K562 (cell line): Measurements from ENCODE around the gene HTR3C. TPM values are rescaled to one million over a fixed set of nuclear protein-coding genes. Genes with fewer than 3 reads are reported as not detected.

Experiments used
- ATAC-seq: fragments of 200-7000 bp; cut with Tn5 transposase; 3 replicates; pipeline ENCODE4 v1.9.1; 2020; ENCODE audit warnings: moderate library complexity
- BruUV-seq: library from RNA; stranded (reverse); fragments of 400-500 nt; replicated peaks from 2 replicates; lab custom pipeline; 2021; lab: Mats Ljungman, UMichigan
- CTCF ChIA-PET: fragments of 300-600 bp; formaldehyde crosslinking; extraction: SDS; loops from one replicate; lab custom pipeline; 2021; ENCODE audit warnings: low intra/inter-chr PET ratio; lab: Yijun Ruan, JAX
- POLR2A ChIA-PET: fragments of 300-600, 350-650 bp; sonication (Branson Sonifier 250); formaldehyde crosslinking; extraction: SDS; loops from one replicate; lab custom pipeline; 2021; ENCODE audit warnings: antibody characterized with exemption, inconsistent platforms; lab: Yijun Ruan, JAX
- DNase-seq, 4 experiments: peaks; one replicate each; pipeline versions ENCODE4 v3.0.0 to v3.0.0-alpha.2; 2011 to 2018; ENCODE audit warnings: low spot score in 3 of 4, mixed read lengths in 3 of 4; ENCODE audit errors: extremely low read depth in 1 of 4
- FAIRE-seq: peaks from 2 replicates; lab custom pipeline; 2011; peaks lifted over from hg19 to GRCh38; lab: Jason Lieb, UNC
- H2AFZ ChIP-seq: 2 replicates; pipeline ENCODE4 v1.6.0; 2011; ENCODE audit warnings: low read depth, low read length, control low read depth, inconsistent platforms
- H3K27ac ChIP-seq: fragments of 200-600 bp; 3 replicates; pipeline ENCODE4 v1.8.0; 2011; ENCODE audit warnings: low read depth, mild to moderate bottlenecking, control low read depth, inconsistent platforms, low read length, moderate library complexity, mixed read lengths; ENCODE audit errors: extremely low read depth
- H3K27me3 ChIP-seq, 2 experiments: fragments of 300-600 bp in 1 of 2; 2 replicates in 1 of 2; 3 replicates in 1 of 2; pipeline versions ENCODE4 v1.6.0 to v1.8.0; 2011; ENCODE audit warnings: inconsistent platforms in 2 of 2, low read length in 2 of 2, mild to moderate bottlenecking in 1 of 2, mixed read lengths in 1 of 2, moderate library complexity in 1 of 2; ENCODE audit not compliant: control insufficient read depth in 2 of 2, insufficient read depth in 2 of 2
- H3K36me3 ChIP-seq: fragments of 300-600 bp; 3 replicates; pipeline ENCODE4 v1.8.0; 2011; ENCODE audit warnings: mild to moderate bottlenecking, low read length, inconsistent platforms; ENCODE audit not compliant: control insufficient read depth, insufficient read depth
- H3K4me1 ChIP-seq, 2 experiments: fragments of 200-600 bp in 1 of 2; replicated peaks in 1 of 2; 2 replicates in 1 of 2; 3 replicates in 1 of 2; pipeline versions ENCODE4 v1.5.1 to v1.8.0; 2011; ENCODE audit warnings: inconsistent platforms in 2 of 2, low read length in 2 of 2, mild to moderate bottlenecking in 1 of 2, mixed read lengths in 1 of 2, moderate library complexity in 1 of 2; ENCODE audit not compliant: control insufficient read depth in 2 of 2, insufficient read depth in 2 of 2
- H3K4me2 ChIP-seq: 2 replicates; pipeline ENCODE4 v1.6.1; 2011; ENCODE audit warnings: low read length, control low read depth, inconsistent platforms, mixed read lengths; ENCODE audit not compliant: insufficient read depth
- H3K4me3 ChIP-seq: fragments of 200-600 bp; sonication (generic), shearing (Covaris generic); 2 replicates; pipeline ENCODE4 v1.5.1; 2016; ENCODE audit warnings: control low read depth, inconsistent platforms
- H3K79me2 ChIP-seq: fragments of 200-600 bp; 3 replicates; pipeline ENCODE4 v1.8.0; 2011; ENCODE audit warnings: low read length, inconsistent platforms; ENCODE audit not compliant: control insufficient read depth, insufficient read depth
- H3K9ac ChIP-seq, 2 experiments: 2 replicates each; pipeline versions ENCODE4 v1.6.0 to v1.6.1; 2011; ENCODE audit warnings: low read depth in 2 of 2, low read length in 2 of 2, control low read depth in 1 of 2, inconsistent platforms in 1 of 2, mild to moderate bottlenecking in 1 of 2, mixed read lengths in 1 of 2; ENCODE audit not compliant: insufficient read depth in 1 of 2
- H3K9me1 ChIP-seq: one replicate; pipeline ENCODE4 v1.6.0; 2011; ENCODE audit warnings: inconsistent platforms, mild to moderate bottlenecking, low read length, moderate library complexity; ENCODE audit not compliant: control insufficient read depth, insufficient read depth
- H3K9me3 ChIP-seq: replicated peaks from 2 replicates; pipeline ENCODE4 v1.5.1; 2011; ENCODE audit warnings: low read depth, low read length, inconsistent platforms; ENCODE audit not compliant: control insufficient read depth, insufficient read depth
- H4K20me1 ChIP-seq: replicated peaks from 2 replicates; pipeline ENCODE4 v1.6.1; 2011; ENCODE audit warnings: low read length, inconsistent platforms, mixed read lengths; ENCODE audit not compliant: control insufficient read depth, insufficient read depth
- AFF1 ChIP-seq, 2 experiments: fragments of 450-650 bp; IDR thresholded peaks; 2 replicates each; pipeline ENCODE4 v1.6.1; 2018; ENCODE audit warnings: mild to moderate bottlenecking in 2 of 2, low read depth in 1 of 2; ENCODE audit not compliant: partially characterized antibody in 2 of 2
- ATF4 ChIP-seq: fragments of 450-650 bp; formaldehyde crosslinking; IDR thresholded peaks from 2 replicates; pipeline ENCODE4 v1.4.0; 2022; ENCODE audit warnings: mild to moderate bottlenecking, moderate library complexity
- BCL6 ChIP-seq: fragments of 250-450 bp; sonication (Bioruptor Pico); IDR thresholded peaks from 2 replicates; pipeline ENCODE4 v1.4.0; 2020
- HES1 ChIP-seq: fragments of 450-650 bp; IDR thresholded peaks from 2 replicates; pipeline ENCODE4 v1.6.1; 2016; ENCODE audit warnings: low read depth, mild to moderate bottlenecking, moderate library complexity
- LARP7 ChIP-seq: fragments of 450-650 bp; IDR thresholded peaks from 2 replicates; pipeline ENCODE4 v1.6.1; 2016
- NCOR1 ChIP-seq: fragments of 450-650 bp; IDR thresholded peaks from 2 replicates; pipeline ENCODE4 v1.6.1; 2016; ENCODE audit warnings: mild to moderate bottlenecking, moderate library complexity
- PPARD ChIP-seq: fragments of 250-450 bp; sonication (Bioruptor Pico); IDR thresholded peaks from 2 replicates; pipeline ENCODE4 v1.8.0; 2022; ENCODE audit warnings: inconsistent platforms, mild to moderate bottlenecking, moderate library complexity
- RBBP5 ChIP-seq: fragments of 200-600 bp; sonication (generic); IDR thresholded peaks from 2 replicates; pipeline ENCODE4 v1.6.1; 2012; ENCODE audit warnings: borderline replicate concordance, mild to moderate bottlenecking, low read length, control low read depth, inconsistent platforms; ENCODE audit not compliant: insufficient read depth, poor library complexity, severe bottlenecking
- RBM15 ChIP-seq: fragments of 200-400 bp; formaldehyde crosslinking; IDR thresholded peaks from 2 replicates; pipeline ENCODE4 v1.6.1; 2018; ENCODE audit warnings: mild to moderate bottlenecking, low read length, moderate library complexity; ENCODE audit not compliant: insufficient read depth
- RUNX1 ChIP-seq: sonication (generic); IDR thresholded peaks from 2 replicates; pipeline ENCODE4 v1.6.1; 2016; ENCODE audit warnings: antibody characterized with exemption, low read depth
- TCF15 ChIP-seq: fragments of 250-450 bp; sonication (Bioruptor Pico); IDR thresholded peaks from 2 replicates; pipeline ENCODE4 v1.8.0; 2022; ENCODE audit warnings: moderate library complexity, mild to moderate bottlenecking, inconsistent platforms
- ZFP91 ChIP-seq: sonication (generic); formaldehyde crosslinking; IDR thresholded peaks from 2 replicates; pipeline ENCODE4 v1.8.0; 2022; ENCODE audit warnings: mild to moderate bottlenecking, missing genetic modification reagents
- ZNF197 ChIP-seq: fragments of 200-800 bp; sonication (Bioruptor generic); IDR thresholded peaks from 2 replicates; pipeline ENCODE4 v1.6.1; 2016; ENCODE audit warnings: low read depth, missing genetic modification characterization, missing compliant biosample characterization
- ZNF217 ChIP-seq: sonication (generic); formaldehyde crosslinking; IDR thresholded peaks from 2 replicates; pipeline ENCODE4 v1.8.0; 2022; ENCODE audit warnings: mild to moderate bottlenecking, missing genetic modification reagents
- ZNF3 ChIP-seq: fragments of 250-450 bp; sonication (Bioruptor Pico); IDR thresholded peaks from 2 replicates; pipeline ENCODE4 v1.5.0; 2021; ENCODE audit warnings: mild to moderate bottlenecking, moderate library complexity
- ZNF583 ChIP-seq: fragments of 250-450 bp; sonication (Bioruptor Pico); IDR thresholded peaks from 2 replicates; pipeline ENCODE4 v1.4.0; 2020
- ZNF668 ChIP-seq: fragments of 250-450 bp; sonication (Bioruptor Pico); IDR thresholded peaks from 2 replicates; pipeline ENCODE4 v1.8.0; 2022; ENCODE audit warnings: mild to moderate bottlenecking, inconsistent platforms
- WGBS: fragments of 100-300 bp; shearing (Covaris generic); methylation state at CpG from one replicate; pipeline ENCODE4 v1.1.6; 2016; ENCODE audit warnings: low coverage, mixed read lengths; ENCODE audit not compliant: insufficient coverage; ENCODE audit errors: missing lambda C conversion rate; 5-methylcytosine and 5-hydroxymethylcytosine counted together
- in situ Hi-C: fragments of 300-500 bp; cut with MboI; formaldehyde crosslinking; loops from 4 replicates; pipeline ENCODE4 v1.15.0; 2018; ENCODE audit warnings: inconsistent platforms, mixed read lengths
- intact Hi-C: fragments of 100-400 bp; cut with micrococcal nuclease; formaldehyde crosslinking; loops from 2 replicates; pipeline ENCODE4 v1.14.2; 2022
- polyA plus RNA-seq, 8 experiments: library from polyadenylated mRNA; depleted of rRNA in 4 of 8; stranded (reverse) in 5 of 8; unstranded in 3 of 8; fragments of >200 nt; fragmentation: Nextera tagmentation in 2 of 8; fragmentation: Illumina TruSeq in 1 of 8; extraction: Ambion mirVana in 2 of 8; extraction: Trizol in 1 of 8; gene quantifications; 2 replicates each; pipeline versions ENCODE4 v1.2.1 to v1.2.3, GENCODE V29; 2011 to 2014; ENCODE audit warnings: inconsistent platforms in 1 of 8, missing spikeins in 1 of 8
- total RNA-seq, 7 experiments: library from RNA; depleted of rRNA in 6 of 7; stranded (reverse); fragments of >200 nt in 6 of 7; fragmentation: Illumina TruSeq in 2 of 7; extraction: Trizol in 2 of 7; gene quantifications; 2 replicates each; pipeline versions ENCODE4 v1.2.1 to v1.2.3, GENCODE V29; 2011 to 2021; ENCODE audit warnings: low replicate concordance in 1 of 7

HTR3C gene
- total and polyA plus RNA-seq, 9 of the 15 experiments (the other 6 are each of a cell fraction or from before 2014, with no cell fraction given): 0.04 to 0.06 TPM; not detected in 7

- Histone ChIP-seq H3K36me3 (no peaks in the 10 kb centered on the region), H3K4me3 (no peak overlapping the region), H4K20me1 (no peaks in the 10 kb centered on the region), H3K9me3 (no peaks in the 10 kb centered on the region), H3K27ac (no peak overlapping the region), H3K79me2 (no peaks in the 10 kb centered on the region), H3K4me1 (no peaks in the 10 kb centered on the region), H3K9me1 (peaks cover 2% of the 10 kb centered on the region), H2AFZ (no peak overlapping the region), H3K9ac (no peak overlapping the region), H3K27me3 (peaks cover 0 to 2% of the 10 kb centered on the region in 2 experiments; a peak in 1 of 5 replicates), H3K4me2 (no peak overlapping the region)
- ChIA-PET POLR2A (no interaction called here), CTCF (no interaction called here)
- DNase-seq: no peak
- no peak for ATAC-seq
- BruUV-seq: no TSS peak
- 7% methylated on average over 6 of the region's 6 CpGs for WGBS
- intact Hi-C loops: no loop called here
- in situ Hi-C loops: no loop called here
- no peak for FAIRE-seq
- TF ChIP-seq BCL6 (no peak), TCF15 (CRISPR knock-in tag) (no peak), HES1 (no peak), ATF4 (CRISPR knock-in tag) (no peak), RBM15 (no peak), PPARD (CRISPR knock-in tag) (no peak), ZNF197 (CRISPR knock-in tag) (no peak), NCOR1 (no peak), RBBP5 (no peak), AFF1 (IDR thresholded peaks at IDR 0.05; ENCODE audit: low read depth in 1 of 2, partially characterized antibody in 2 of 2) (no peak), ZNF583 (CRISPR knock-in tag) (no peak), ZNF668 (CRISPR knock-in tag) (no peak), ZNF3 (CRISPR knock-in tag) (no peak), ZNF217 (no peak), ZFP91 (CRISPR knock-in tag) (no peak), LARP7 (no peak), RUNX1 (no peak)
Observed at GRCh38 chr3:184097556-184097955, 44.7 kb downstream of the HTR3C start.
